ENCODE measurements around the gene NPIPA1.
"Not testable (repeated sequence)": the region's sequence is repeated elsewhere in the genome, so short reads cannot be mapped to it uniquely, and the experiment has no call there.

- TF ChIP-seq CTCF, POLR2A (IDR thresholded peaks at IDR 0.05): not testable (repeated sequence)
These were observed 59.5 kb downstream of the NPIPA1 start for GRCh38 chr16:14996702-14997101.

Data from right lobe of liver (tissue), 4 donors.